Uterus (tissue), 2 donors: ENCODE data around the gene RAPGEF2.

ENCODE experiments used
- POLR2A ChIP-seq, 2 donors: fragments of 450-650 bp; IDR thresholded peaks; one replicate each; pipeline ENCODE4 v1.6.1; 2016; ENCODE audit warnings: antibody characterized with exemption in 2 of 2, mild to moderate bottlenecking in 1 of 2, moderate library complexity in 1 of 2
- TF ChIP-seq, protein P1 (sequence below), 4 experiments: fragments of 200-600 bp in 2 of 4; fragments of 450-650 bp in 2 of 4; sonication (generic) in 2 of 4; IDR thresholded peaks; one replicate each; pipeline ENCODE4 v1.5.1; 2016 to 2019; ENCODE audit warnings: antibody characterized with exemption in 4 of 4, mild to moderate bottlenecking in 2 of 4, moderate library complexity in 1 of 4

DNA sequence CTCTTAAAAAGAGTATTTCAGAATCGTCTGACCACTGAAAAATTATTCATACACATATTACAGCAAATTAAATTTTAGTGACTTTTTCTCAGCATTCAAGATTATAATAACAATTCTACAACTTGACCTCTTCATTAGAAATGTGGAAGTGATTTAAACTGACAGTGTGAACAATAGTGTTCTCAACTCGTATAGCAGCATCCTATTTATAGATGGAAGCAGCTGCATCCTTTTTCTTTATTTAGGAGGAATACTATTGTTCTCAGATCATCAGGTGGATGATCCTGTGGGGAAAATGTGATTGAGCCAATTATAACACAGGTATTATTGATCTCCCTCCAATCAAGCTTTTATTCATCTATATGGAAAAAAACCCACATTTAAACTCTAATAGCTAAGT, 56.7 kb downstream of the RAPGEF2 start:
- TF ChIP-seq, protein P1, sequence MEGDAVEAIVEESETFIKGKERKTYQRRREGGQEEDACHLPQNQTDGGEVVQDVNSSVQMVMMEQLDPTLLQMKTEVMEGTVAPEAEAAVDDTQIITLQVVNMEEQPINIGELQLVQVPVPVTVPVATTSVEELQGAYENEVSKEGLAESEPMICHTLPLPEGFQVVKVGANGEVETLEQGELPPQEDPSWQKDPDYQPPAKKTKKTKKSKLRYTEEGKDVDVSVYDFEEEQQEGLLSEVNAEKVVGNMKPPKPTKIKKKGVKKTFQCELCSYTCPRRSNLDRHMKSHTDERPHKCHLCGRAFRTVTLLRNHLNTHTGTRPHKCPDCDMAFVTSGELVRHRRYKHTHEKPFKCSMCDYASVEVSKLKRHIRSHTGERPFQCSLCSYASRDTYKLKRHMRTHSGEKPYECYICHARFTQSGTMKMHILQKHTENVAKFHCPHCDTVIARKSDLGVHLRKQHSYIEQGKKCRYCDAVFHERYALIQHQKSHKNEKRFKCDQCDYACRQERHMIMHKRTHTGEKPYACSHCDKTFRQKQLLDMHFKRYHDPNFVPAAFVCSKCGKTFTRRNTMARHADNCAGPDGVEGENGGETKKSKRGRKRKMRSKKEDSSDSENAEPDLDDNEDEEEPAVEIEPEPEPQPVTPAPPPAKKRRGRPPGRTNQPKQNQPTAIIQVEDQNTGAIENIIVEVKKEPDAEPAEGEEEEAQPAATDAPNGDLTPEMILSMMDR (IDR thresholded peaks at IDR 0.05) = no peak
- TF ChIP-seq POLR2A (IDR thresholded peaks at IDR 0.05) = no peak
